SJCRH30 (cell line): ENCODE results near the gene NPHP4. TPM values are rescaled to one million over a fixed set of nuclear protein-coding genes. Genes with fewer than 3 reads are reported as not detected.

ENCODE experiments used
- DNase-seq, 2 experiments: peaks; one replicate each; pipeline ENCODE4 v3.0.0-alpha.2; 2015 to 2020
- H3K27ac ChIP-seq: fragments of 250-450 bp; sonication (Bioruptor Pico); 2 replicates; pipeline ENCODE4 v1.5.1; 2020; ENCODE audit warnings: mild to moderate bottlenecking, moderate library complexity
- H3K27me3 ChIP-seq: fragments of 250-450 bp; sonication (Bioruptor Pico); 2 replicates; pipeline ENCODE4 v1.5.1; 2020; ENCODE audit warnings: mild to moderate bottlenecking, moderate library complexity
- H3K36me3 ChIP-seq: fragments of 250-450 bp; sonication (Bioruptor Pico); 2 replicates; pipeline ENCODE4 v1.5.1; 2020; ENCODE audit warnings: mild to moderate bottlenecking, moderate library complexity
- H3K4me1 ChIP-seq: fragments of 250-450 bp; sonication (Bioruptor Pico); 2 replicates; pipeline ENCODE4 v1.5.1; 2020; ENCODE audit warnings: mild to moderate bottlenecking, moderate library complexity
- H3K4me3 ChIP-seq: fragments of 250-450 bp; sonication (Bioruptor Pico); 2 replicates; pipeline ENCODE4 v1.5.1; 2020; ENCODE audit warnings: mild to moderate bottlenecking, moderate library complexity
- H3K9me3 ChIP-seq: fragments of 250-450 bp; sonication (Bioruptor Pico); replicated peaks from 2 replicates; pipeline ENCODE4 v1.5.1; 2020; ENCODE audit warnings: mild to moderate bottlenecking, moderate library complexity
- total RNA-seq: library from RNA; depleted of rRNA; stranded (reverse); fragments of >200 nt; shearing (Covaris generic); gene quantifications from 2 replicates; pipeline ENCODE4 v1.2.3, GENCODE V29; 2014

The NPHP4 gene
- total RNA-seq, 1 experiment from 2014 or later, result 7.3 TPM

- H3K27me3 ChIP-seq, result no peaks in the 10 kb centered on the region
- H3K36me3 ChIP-seq, result no peaks in the 10 kb centered on the region
- H3K4me3 ChIP-seq, result no peak overlapping the region
- H3K4me1 ChIP-seq, result no peaks in the 10 kb centered on the region
- no peak overlapping the region for H3K27ac ChIP-seq
- no peaks in the 10 kb centered on the region for H3K9me3 ChIP-seq
- peak; percentile 76 to 79 for DNase-seq
These were observed 11.8 kb downstream of the NPHP4 start for GRCh38 chr1:5980314-5981008.

- DNase-seq, result no peak
- Histone ChIP-seq H3K9me3 (no peaks in the 10 kb centered on the region), H3K27ac (no peak overlapping the region), H3K36me3 (no peaks in the 10 kb centered on the region), H3K27me3 (no peaks in the 10 kb centered on the region), H3K4me1 (no peaks in the 10 kb centered on the region), H3K4me3 (no peak overlapping the region)
These were observed 12.5 kb downstream of the NPHP4 start for GRCh38 chr1:5979536-5980313.

GRCh38 chr1:5978452-5978851 is 13.8 kb downstream of the NPHP4 start:
- Histone ChIP-seq H3K4me1 (no peaks in the 10 kb centered on the region), H3K9me3 (no peaks in the 10 kb centered on the region), H3K27ac (no peak overlapping the region), H3K27me3 (no peaks in the 10 kb centered on the region), H3K36me3 (no peaks in the 10 kb centered on the region), H3K4me3 (no peak overlapping the region)
- no peak for DNase-seq

DNA sequence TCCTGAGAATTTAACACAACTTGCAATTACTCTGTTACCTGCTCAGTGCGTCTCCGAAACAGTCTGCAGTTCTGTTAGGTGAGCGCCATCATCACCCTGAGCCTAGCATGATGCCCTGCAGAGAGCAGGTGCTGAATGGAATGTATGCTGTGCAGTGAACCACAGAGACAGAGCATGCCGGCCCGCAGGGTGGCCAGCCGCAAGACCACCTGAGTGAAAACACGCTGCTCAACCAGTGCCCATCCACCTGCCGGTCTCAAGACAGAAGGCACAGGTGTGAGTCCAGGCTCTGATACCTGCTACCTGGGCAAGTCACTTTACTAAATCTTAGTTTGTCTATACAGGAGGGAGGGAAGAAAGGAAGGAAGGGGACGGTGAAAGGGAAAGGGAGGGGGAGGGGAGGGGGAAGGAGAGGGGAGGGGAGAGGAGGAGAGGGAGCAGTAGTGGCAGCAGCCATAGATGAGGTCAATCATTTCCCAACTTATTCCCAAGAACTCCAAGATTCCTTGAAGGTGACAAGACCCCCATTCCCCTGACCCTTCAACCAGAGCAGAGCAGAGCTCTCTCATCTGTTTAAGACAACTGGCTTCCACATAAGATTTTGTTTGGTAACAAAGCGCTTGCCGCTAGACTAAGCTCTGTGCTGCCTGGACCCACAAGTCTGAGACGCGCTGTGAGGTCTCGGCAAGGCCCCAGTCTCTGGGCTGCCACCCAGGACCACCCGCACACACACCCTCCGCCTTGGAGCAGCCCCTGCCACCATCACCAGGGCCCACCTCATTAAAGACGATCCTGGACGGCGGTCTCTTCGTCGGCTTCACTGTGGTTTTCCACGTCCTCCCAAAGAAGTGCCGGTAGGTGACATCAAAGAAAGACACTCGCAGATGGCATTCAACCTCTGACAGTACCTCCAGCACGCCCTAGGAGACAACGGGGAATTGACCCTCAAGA is 14.5 kb downstream of the NPHP4 start:
- DNase-seq, result no peak
- no peaks in the 10 kb centered on the region for H3K4me1 ChIP-seq
- no peaks in the 10 kb centered on the region for H3K27me3 ChIP-seq
- no peak overlapping the region for H3K4me3 ChIP-seq
- H3K9me3 ChIP-seq, result no peaks in the 10 kb centered on the region
- no peaks in the 10 kb centered on the region for H3K36me3 ChIP-seq
- no peak overlapping the region for H3K27ac ChIP-seq

DNA sequence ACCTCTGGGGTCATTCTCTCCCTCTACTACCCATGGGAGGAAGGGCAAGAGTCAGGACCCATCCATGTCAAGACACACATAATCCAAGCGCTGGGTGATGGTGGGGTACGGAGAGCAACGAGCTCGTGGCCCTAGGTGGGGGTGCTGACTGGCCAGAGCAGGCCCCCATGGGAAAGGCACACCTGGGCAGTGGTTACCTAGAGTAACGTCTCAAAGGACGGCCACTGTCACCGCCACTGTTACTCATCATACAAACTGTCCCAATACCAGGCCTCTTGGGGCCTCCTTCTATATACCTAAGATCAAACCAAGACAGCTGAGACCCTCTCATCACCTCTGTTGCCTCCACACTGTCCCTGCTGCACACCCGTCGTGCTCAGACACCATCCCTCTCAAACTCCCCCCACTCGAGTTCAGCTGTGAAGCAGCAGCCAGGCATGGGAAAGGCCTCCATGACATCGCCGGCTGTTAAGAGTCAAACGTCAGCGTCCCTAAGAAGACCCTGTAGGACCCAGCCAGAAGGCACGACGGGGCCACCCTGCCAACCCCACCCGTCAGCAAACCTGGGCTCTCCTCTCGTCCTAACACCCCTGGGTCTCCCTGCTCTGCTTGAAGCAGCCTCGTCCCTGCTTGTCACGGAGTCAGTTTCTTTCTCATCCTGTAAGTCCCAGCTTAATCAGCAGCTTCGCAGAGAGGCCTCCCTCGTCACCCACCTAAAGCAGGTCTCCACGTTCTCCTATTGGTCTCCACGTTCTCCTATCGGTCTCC is 15.3 kb downstream of the NPHP4 start:
- no peak overlapping the region for H3K4me3 ChIP-seq
- H3K9me3 ChIP-seq, result no peaks in the 10 kb centered on the region
- DNase-seq, result no peak
- no peak overlapping the region for H3K27ac ChIP-seq
- H3K36me3 ChIP-seq, result no peaks in the 10 kb centered on the region
- H3K4me1 ChIP-seq, result no peaks in the 10 kb centered on the region
- H3K27me3 ChIP-seq, result no peaks in the 10 kb centered on the region

GRCh38 chr1:5976231-5976630 is 16.0 kb downstream of the NPHP4 start:
- H3K36me3 ChIP-seq, result no peaks in the 10 kb centered on the region
- H3K27me3 ChIP-seq, result no peaks in the 10 kb centered on the region
- no peak overlapping the region for H3K4me3 ChIP-seq
- H3K4me1 ChIP-seq, result no peaks in the 10 kb centered on the region
- DNase-seq, result no peak
- no peak overlapping the region for H3K27ac ChIP-seq
- H3K9me3 ChIP-seq, result no peaks in the 10 kb centered on the region

GRCh38 chr1:5975133-5975880 is 16.9 kb downstream of the NPHP4 start:
- Histone ChIP-seq H3K27ac (no peak overlapping the region), H3K4me3 (no peak overlapping the region), H3K27me3 (no peaks in the 10 kb centered on the region), H3K4me1 (no peaks in the 10 kb centered on the region), H3K9me3 (no peaks in the 10 kb centered on the region), H3K36me3 (no peaks in the 10 kb centered on the region)
- DNase-seq, result peak; percentile 56 to 68

GRCh38 chr1:5974631-5975030 is 17.6 kb downstream of the NPHP4 start:
- H3K27ac ChIP-seq, result no peak overlapping the region
- no peaks in the 10 kb centered on the region for H3K4me1 ChIP-seq
- no peak for DNase-seq
- no peaks in the 10 kb centered on the region for H3K27me3 ChIP-seq
- H3K4me3 ChIP-seq, result no peak overlapping the region
- H3K36me3 ChIP-seq, result no peaks in the 10 kb centered on the region
- H3K9me3 ChIP-seq, result no peaks in the 10 kb centered on the region

DNA sequence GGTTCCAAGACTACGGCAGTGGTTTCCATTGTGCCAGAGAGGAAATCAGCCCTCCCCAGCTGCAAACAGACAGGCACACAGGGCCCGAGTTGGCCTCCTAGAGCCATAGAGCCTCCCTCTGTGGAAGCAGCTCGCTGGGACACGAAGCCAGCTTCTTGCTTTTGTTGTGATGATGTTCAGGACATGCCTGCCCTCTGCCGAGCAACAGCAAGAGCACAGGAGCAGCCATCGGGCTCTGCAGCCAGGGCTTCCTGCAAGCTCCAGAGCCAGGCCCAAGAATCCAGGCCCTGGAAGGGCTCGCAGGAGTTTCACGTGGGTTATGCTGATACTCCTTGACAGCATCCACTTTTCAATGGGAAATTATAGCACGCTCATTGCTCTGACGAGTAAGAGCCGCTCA is 18.5 kb downstream of the NPHP4 start:
- H3K4me1 ChIP-seq, result no peaks in the 10 kb centered on the region
- no peaks in the 10 kb centered on the region for H3K9me3 ChIP-seq
- no peak overlapping the region for H3K27ac ChIP-seq
- no peaks in the 10 kb centered on the region for H3K27me3 ChIP-seq
- no peak for DNase-seq
- no peaks in the 10 kb centered on the region for H3K36me3 ChIP-seq
- H3K4me3 ChIP-seq, result no peak overlapping the region

- Histone ChIP-seq H3K36me3 (0 out of 2 replicates have a peak, but pooled peaks cover 4% of the 10 kb centered on the region), H3K9me3 (no peaks in the 10 kb centered on the region), H3K27ac (no peak overlapping the region), H3K4me1 (no peaks in the 10 kb centered on the region), H3K27me3 (no peaks in the 10 kb centered on the region), H3K4me3 (no peak overlapping the region)
- DNase-seq, result no peak
These were observed 20.1 kb downstream of the NPHP4 start for GRCh38 chr1:5972198-5972520.

GRCh38 chr1:5971471-5972197 is 20.6 kb downstream of the NPHP4 start:
- DNase-seq, result no peak
- 0 out of 2 replicates have a peak, but pooled peaks cover 4% of the 10 kb centered on the region for H3K36me3 ChIP-seq
- H3K27me3 ChIP-seq, result no peaks in the 10 kb centered on the region
- H3K9me3 ChIP-seq, result no peaks in the 10 kb centered on the region
- no peak overlapping the region for H3K27ac ChIP-seq
- H3K4me3 ChIP-seq, result no peak overlapping the region
- H3K4me1 ChIP-seq, result no peaks in the 10 kb centered on the region

GRCh38 chr1:5970610-5971273 is 21.5 kb downstream of the NPHP4 start:
- H3K27me3 ChIP-seq, result no peaks in the 10 kb centered on the region

GRCh38 chr1:5969168-5969567 is 23.1 kb downstream of the NPHP4 start:
- Histone ChIP-seq H3K27me3 (no peaks in the 10 kb centered on the region), H3K4me1 (no peaks in the 10 kb centered on the region), H3K36me3 (0 out of 2 replicates have a peak, but pooled peaks cover 4% of the 10 kb centered on the region), H3K27ac (no peak overlapping the region), H3K9me3 (no peaks in the 10 kb centered on the region), H3K4me3 (no peak overlapping the region)
- no peak for DNase-seq

More at GRCh38 chr1:5970610-5971273, 21.5 kb downstream of the NPHP4 start:
- no peaks in the 10 kb centered on the region for H3K4me1 ChIP-seq
- DNase-seq, result no peak
- H3K9me3 ChIP-seq, result no peaks in the 10 kb centered on the region
- 0 out of 2 replicates have a peak, but pooled peaks cover 4% of the 10 kb centered on the region for H3K36me3 ChIP-seq
- H3K4me3 ChIP-seq, result no peak overlapping the region
- H3K27ac ChIP-seq, result no peak overlapping the region
